Esophagus (tissue), 2 donors: Measurements from ENCODE around the gene NOX3. TPM values are rescaled to one million over a fixed set of nuclear protein-coding genes. Genes with fewer than 3 reads are reported as not detected.

Experiments
- H3K27ac ChIP-seq, 2 donors: one replicate each; pipeline ENCODE4 v1.5.1; 2013; ENCODE audit warnings: low read depth in 2 of 2, mild to moderate bottlenecking in 2 of 2, inconsistent platforms in 1 of 2, low read length in 1 of 2, moderate library complexity in 1 of 2
- H3K27me3 ChIP-seq, 2 donors: one replicate each; pipeline ENCODE4 v1.6.1; 2013; ENCODE audit warnings: low read length in 2 of 2, control low read depth in 1 of 2, mild to moderate bottlenecking in 1 of 2; ENCODE audit not compliant: insufficient read depth in 2 of 2, control insufficient read depth in 1 of 2
- H3K36me3 ChIP-seq, 2 donors: one replicate each; pipeline ENCODE4 v1.6.1; 2013; ENCODE audit warnings: low read length in 1 of 2; ENCODE audit not compliant: control insufficient read depth in 2 of 2, insufficient read depth in 2 of 2
- H3K4me1 ChIP-seq, 2 donors: one replicate each; pipeline ENCODE4 v1.6.1; 2013; ENCODE audit warnings: low read length in 1 of 2; ENCODE audit not compliant: control insufficient read depth in 2 of 2, insufficient read depth in 2 of 2
- H3K4me3 ChIP-seq, 2 donors: one replicate each; pipeline ENCODE4 v1.5.1; 2013; ENCODE audit warnings: low read length in 2 of 2, mild to moderate bottlenecking in 2 of 2, low read depth in 1 of 2, moderate library complexity in 1 of 2
- H3K9me3 ChIP-seq, 2 donors: one replicate each; pipeline ENCODE4 v1.6.1; 2013; ENCODE audit warnings: mild to moderate bottlenecking in 2 of 2, low read depth in 1 of 2, low read length in 1 of 2, moderate library complexity in 1 of 2; ENCODE audit not compliant: control insufficient read depth in 2 of 2, insufficient read depth in 1 of 2
- whole genome bisulfite sequencing, 2 donors: extraction: QIAGEN DNeasy Blood & Tissue Kit; methylation state at CpG; one replicate each; pipeline ENCODE4 v1.1.7; 2013; 5-methylcytosine and 5-hydroxymethylcytosine counted together
- polyA plus RNA-seq, 2 donors: library from polyadenylated mRNA; stranded (reverse); fragments of 200-250 nt; gene quantifications; one replicate each; pipeline ENCODE4 v1.2.3, GENCODE V29; 2013
- donor health status: healthy with polysubstance abuse.
- donor health status: Bipolar disorder and iron deficiency.

NOX3 gene
- polyA plus RNA-seq, 2 donors, result not detected

DNA sequence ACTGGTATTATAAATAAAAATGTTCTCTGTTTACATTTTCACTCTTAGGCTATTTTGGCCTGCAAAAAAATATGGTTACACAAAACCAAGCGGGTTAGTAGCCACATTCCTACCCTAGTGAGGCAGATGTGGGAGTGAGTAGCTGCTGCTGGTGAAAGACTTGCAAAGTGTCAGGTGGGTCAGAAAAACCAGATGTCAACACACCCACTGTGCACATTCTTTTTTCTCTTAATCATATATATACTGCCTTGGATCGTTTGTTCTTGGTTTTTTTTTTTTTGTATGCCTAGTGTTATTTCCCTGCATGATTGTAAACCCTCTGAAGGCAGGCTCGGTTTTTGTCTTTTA lies 73.3 kb downstream of the NOX3 start:
- H3K4me3 ChIP-seq, result no peak overlapping the region
- no peaks in the 10 kb centered on the region for H3K9me3 ChIP-seq
- H3K4me1 ChIP-seq, result no peaks in the 10 kb centered on the region
- no peaks in the 10 kb centered on the region for H3K27me3 ChIP-seq
- no peak overlapping the region for H3K27ac ChIP-seq
- no peaks in the 10 kb centered on the region for H3K36me3 ChIP-seq
- 77 to 80% methylated on average over 3 of the region's 3 CpGs for WGBS, 2 donors

DNA sequence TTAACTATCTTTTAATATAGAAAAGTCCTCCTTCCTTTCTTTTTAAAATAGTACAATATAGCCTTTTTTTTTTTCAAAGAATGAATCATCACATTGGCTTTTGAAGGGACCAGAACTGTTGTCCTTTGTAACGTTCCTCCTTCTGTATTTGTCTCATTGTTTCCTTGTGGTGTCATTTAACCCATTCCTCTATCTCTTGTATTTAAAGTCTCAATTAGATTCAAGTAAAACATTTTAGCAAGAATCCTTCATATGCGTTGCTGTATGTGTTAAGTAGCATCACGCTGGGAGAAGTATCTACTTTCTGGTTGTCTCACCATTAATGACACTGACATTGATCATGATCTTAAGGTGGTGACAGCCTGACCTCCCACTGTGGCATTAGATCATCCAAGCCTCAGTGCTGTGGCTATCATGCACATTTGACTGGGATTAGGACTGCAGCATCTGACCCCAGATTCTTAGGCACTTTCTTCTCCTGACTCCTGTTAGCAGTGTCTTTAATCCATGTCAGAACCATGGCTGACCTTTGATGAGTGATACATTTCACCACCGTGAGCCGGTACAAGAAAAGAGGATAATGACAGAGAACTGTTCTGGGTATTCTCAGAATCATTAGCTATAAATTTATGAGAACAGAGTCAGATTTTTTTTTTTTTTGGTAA lies 73.8 kb downstream of the NOX3 start:
- H3K4me1 ChIP-seq, result no peaks in the 10 kb centered on the region
- H3K27me3 ChIP-seq, result no peaks in the 10 kb centered on the region
- no peak overlapping the region for H3K27ac ChIP-seq
- H3K9me3 ChIP-seq, result no peaks in the 10 kb centered on the region
- H3K36me3 ChIP-seq, result no peaks in the 10 kb centered on the region
- 66 to 71% methylated on average over 5 of the region's 5 CpGs for WGBS, 2 donors
- H3K4me3 ChIP-seq, result no peak overlapping the region

DNA sequence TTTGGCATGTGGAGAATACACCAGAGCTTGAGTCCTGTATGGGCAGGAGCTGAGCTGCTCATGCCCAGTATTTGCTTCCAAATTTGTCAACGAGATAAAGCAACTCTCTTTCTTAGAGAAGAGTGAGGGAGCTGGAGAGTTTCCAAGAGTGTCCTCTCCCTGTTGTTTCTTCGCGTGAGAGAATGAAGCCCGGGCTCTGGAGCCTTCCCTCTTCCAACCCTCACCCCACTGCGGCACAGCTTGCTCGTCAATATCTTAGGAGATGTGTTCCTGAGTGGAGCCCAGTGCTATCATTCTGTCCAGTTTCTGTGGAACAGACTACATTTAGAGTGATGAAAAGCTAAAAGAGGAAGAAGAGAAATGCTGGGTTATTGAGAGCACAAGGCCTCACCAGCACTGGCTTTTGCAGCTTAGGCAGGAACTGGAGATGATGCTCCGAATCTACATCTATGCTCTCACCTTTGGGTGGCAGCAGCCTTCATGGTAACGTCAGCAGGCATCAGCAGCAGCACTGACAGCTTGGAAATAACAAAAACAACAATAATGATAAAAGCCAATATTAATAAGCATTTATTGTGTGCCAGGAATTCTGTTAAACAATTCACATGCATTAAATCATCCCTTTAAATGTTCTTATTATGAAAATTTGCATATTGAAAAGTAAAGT lies 74.8 kb downstream of the NOX3 start:
- WGBS, 2 donors, result 85 to 88% methylated on average over 8 of the region's 8 CpGs
- H3K27ac ChIP-seq, result no peak overlapping the region
- no peaks in the 10 kb centered on the region for H3K4me1 ChIP-seq
- no peaks in the 10 kb centered on the region for H3K9me3 ChIP-seq
- no peak overlapping the region for H3K4me3 ChIP-seq
- no peaks in the 10 kb centered on the region for H3K36me3 ChIP-seq
- H3K27me3 ChIP-seq, result no peaks in the 10 kb centered on the region

DNA sequence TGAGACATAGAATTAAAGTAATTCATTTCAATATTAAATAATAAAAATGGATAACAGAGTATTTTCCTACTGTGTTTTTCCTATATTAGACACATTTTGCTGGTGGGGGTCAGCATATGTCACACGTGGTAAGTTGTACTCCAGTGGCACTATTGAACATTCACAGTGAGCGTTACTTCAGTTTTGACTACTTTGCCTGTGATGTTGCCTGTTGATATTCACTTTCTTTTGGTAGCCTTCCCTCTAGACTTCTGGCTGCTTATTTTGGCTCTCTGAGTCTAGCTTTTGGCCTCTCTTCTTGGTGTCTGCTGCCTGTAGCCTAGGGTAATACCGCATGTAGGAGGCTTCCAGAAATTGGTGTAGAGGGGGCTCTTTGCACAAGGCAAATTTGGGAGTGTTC lies 76.9 kb downstream of the NOX3 start:
- H3K4me3 ChIP-seq, result no peak overlapping the region
- H3K27ac ChIP-seq, result no peak overlapping the region
- no peaks in the 10 kb centered on the region for H3K9me3 ChIP-seq
- no peaks in the 10 kb centered on the region for H3K4me1 ChIP-seq
- H3K27me3 ChIP-seq, result no peaks in the 10 kb centered on the region
- 92 to 96% methylated on average over 3 of the region's 3 CpGs for WGBS, 2 donors
- H3K36me3 ChIP-seq, result no peaks in the 10 kb centered on the region

DNA sequence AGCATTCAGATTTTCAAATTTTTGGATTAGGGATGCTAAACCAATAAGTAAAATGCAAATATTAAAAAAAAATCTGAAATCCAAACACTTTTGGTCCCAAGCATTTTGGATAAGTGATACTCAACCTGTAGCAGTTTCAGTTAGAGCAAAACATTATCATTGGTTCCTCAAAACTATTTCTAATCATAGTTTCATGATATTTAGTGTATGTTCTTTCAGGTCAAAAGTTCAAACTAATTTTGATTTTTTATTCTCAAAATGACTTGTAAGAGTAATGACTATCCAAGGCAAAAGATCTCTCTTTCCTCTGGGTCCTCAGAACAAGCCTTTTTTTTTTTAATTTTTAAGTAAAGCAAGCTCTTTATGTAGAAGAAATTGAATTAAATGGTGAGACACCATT lies 77.4 kb downstream of the NOX3 start:
- no peak overlapping the region for H3K27ac ChIP-seq
- no peaks in the 10 kb centered on the region for H3K27me3 ChIP-seq
- H3K36me3 ChIP-seq, result no peaks in the 10 kb centered on the region
- no peak overlapping the region for H3K4me3 ChIP-seq
- H3K9me3 ChIP-seq, result no peaks in the 10 kb centered on the region
- H3K4me1 ChIP-seq, result no peaks in the 10 kb centered on the region

DNA sequence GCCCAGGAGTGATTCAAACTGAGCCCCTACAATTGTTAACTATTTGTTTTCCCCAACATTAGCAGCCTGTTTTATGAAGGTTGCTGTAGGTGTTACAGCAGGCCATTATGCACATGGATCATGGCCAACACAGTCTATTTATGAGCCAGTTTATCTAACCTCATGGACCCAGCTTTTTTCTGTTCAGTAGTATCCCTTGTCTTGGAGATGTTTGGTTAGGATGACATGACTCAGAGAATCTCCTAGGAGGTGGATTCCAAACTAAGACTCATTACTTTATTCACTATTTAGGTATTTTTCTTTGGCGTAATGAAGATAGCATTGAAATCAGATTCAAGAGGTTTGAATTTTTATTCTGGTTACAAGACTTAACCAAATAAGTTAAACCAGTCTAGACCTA lies 78.6 kb downstream of the NOX3 start:
- H3K27ac ChIP-seq, result no peak overlapping the region
- H3K27me3 ChIP-seq, result no peaks in the 10 kb centered on the region
- whole genome bisulfite sequencing, 2 donors, result 91 to 93% methylated on average over 1 of the region's 1 CpG
- no peak overlapping the region for H3K4me3 ChIP-seq
- H3K36me3 ChIP-seq, result no peaks in the 10 kb centered on the region
- H3K9me3 ChIP-seq, result no peaks in the 10 kb centered on the region
- H3K4me1 ChIP-seq, result no peaks in the 10 kb centered on the region

DNA sequence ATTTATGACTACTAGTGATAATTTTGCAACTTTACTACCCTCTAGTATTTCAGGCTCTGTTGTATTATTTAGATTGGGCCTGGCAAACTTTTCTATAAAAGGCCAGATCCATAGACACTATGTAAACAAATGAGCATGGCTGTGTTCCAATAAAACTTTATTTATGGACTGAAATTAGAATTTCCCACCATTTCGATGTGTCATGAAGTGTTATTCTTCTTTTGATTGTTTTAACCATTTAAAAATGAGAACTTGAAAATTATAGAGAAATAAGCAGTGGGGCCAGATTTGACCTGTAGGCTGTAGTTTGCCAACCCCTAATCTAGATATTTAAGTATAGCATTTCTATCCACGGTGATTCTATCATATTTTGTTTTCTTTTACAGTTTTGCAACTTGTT lies 79.8 kb downstream of the NOX3 start:
- 75 to 77% methylated on average over 2 of the region's 2 CpGs for WGBS, 2 donors
- Histone ChIP-seq H3K9me3 (no peaks in the 10 kb centered on the region), H3K36me3 (no peaks in the 10 kb centered on the region), H3K4me1 (no peaks in the 10 kb centered on the region), H3K27ac (no peak overlapping the region), H3K4me3 (no peak overlapping the region), H3K27me3 (no peaks in the 10 kb centered on the region)

DNA sequence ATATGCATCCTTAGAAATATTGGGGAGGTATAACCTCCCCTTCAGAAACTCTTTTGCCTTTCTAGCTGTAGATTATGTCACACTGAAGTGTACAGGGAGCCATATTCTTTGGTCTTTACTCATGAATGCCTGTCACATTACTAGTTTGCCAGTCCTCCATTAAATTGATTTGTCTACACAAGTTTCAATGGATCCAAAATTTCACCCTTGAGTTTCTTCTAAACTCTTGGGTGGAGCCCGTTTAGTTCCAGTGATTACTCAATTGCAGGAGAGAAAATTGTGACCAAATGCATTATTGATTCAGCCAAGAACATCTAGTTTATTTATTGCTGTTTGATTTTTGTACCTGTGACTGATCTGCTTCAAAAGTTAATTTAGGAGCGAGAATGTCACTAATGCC lies 81.0 kb downstream of the NOX3 start:
- Histone ChIP-seq H3K36me3 (no peaks in the 10 kb centered on the region), H3K9me3 (no peaks in the 10 kb centered on the region), H3K4me1 (no peaks in the 10 kb centered on the region), H3K27ac (no peak overlapping the region), H3K4me3 (no peak overlapping the region), H3K27me3 (no peaks in the 10 kb centered on the region)
- WGBS, 2 donors, result 78 to 79% methylated on average over 2 of the region's 2 CpGs

DNA sequence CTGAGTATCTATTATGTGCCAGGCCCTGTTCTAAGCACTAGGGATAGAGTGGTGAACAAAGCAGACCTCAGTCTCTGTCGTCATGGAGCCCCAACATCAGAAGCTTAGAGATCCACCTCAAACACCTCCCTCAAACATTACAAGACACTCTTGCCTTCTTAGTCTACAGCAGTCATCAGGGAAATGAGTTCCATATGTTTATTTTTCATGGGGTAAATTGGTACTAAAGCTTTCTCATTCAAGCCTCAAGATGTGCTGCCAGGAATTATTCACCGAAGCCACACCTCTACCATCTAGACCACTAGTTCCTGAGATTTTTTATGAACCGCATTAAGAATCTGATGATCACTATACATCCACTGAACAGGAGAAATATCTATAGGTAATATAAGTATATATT lies 82.4 kb downstream of the NOX3 start:
- Histone ChIP-seq H3K27me3 (no peaks in the 10 kb centered on the region), H3K9me3 (no peaks in the 10 kb centered on the region), H3K4me1 (no peaks in the 10 kb centered on the region), H3K36me3 (no peaks in the 10 kb centered on the region), H3K4me3 (no peak overlapping the region), H3K27ac (no peak overlapping the region)
- WGBS, 2 donors, result 82 to 95% methylated on average over 3 of the region's 3 CpGs

DNA sequence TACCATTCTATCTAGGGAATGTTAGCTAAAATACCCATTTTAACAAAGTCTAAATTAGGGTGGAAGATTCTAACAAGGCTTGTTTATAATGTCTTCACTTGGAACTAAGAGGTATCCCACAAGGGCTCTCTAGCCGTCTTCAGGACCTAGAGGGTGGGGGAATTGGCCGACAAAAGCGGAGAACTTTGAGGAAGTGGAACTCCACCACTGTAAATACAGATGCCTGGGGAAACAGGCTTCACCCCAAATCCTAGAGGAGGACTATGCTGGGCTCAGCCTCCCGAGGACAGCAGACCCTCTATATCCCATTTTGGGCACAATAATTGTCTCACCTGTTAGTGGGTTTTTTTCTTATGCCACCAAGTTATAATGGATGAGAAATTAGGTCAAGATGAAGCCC lies 83.4 kb downstream of the NOX3 start:
- H3K27me3 ChIP-seq, result no peaks in the 10 kb centered on the region
- no peaks in the 10 kb centered on the region for H3K36me3 ChIP-seq
- no peak overlapping the region for H3K4me3 ChIP-seq
- H3K27ac ChIP-seq, result no peak overlapping the region
- no peaks in the 10 kb centered on the region for H3K4me1 ChIP-seq
- no peaks in the 10 kb centered on the region for H3K9me3 ChIP-seq
- 78 to 86% methylated on average over 4 of the region's 4 CpGs for whole genome bisulfite sequencing, 2 donors
